Measurements from ENCODE around the gene NCKAP5.

NCKAP5 gene

DNA sequence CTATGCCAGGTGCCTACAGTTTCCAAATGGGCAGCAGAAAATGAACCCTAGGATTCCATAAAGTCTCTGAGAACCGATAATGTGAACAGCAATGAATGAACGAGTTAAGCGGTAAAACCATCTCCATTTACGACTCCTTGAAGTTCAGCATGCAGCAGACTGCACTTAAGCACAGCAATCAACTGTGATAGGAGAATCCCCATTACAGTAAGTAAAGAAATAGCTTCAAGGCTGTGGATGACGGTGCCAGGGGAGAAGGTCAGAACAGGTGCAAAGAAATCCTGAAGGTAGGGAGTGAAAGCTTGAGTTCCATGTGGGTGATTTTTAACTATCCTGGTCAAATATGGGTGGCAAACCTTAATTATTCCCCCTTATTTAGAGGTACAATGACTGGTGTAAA lies 444.4 kb downstream of the NCKAP5 start:
- no peaks in the 10 kb centered on the region for H3K36me3 ChIP-seq (ENCODE audit: control insufficient read depth in 1 of 2, insufficient read depth in 2 of 2, low read depth in 1 of 2, low read length in 2 of 2)
- no peak overlapping the region for H2BK15ac ChIP-seq (ENCODE audit: low read depth, poor library complexity, severe bottlenecking)
- no peak overlapping the region for H3K4me3 ChIP-seq (ENCODE audit: insufficient read depth in 1 of 2, low read depth in 1 of 2, low read length in 2 of 2)
- no peak overlapping the region for H4K91ac ChIP-seq (ENCODE audit: low read length)
- H3K9ac ChIP-seq (ENCODE audit: low read length), result no peak overlapping the region
- no peak overlapping the region for H2BK12ac ChIP-seq (ENCODE audit: low read length in 2 of 2)
- no peaks in the 10 kb centered on the region for H3K27me3 ChIP-seq (ENCODE audit: control insufficient read depth in 1 of 2, insufficient read depth in 1 of 2, low read length in 2 of 2)
- no peaks in the 10 kb centered on the region for H3K79me1 ChIP-seq (replicated peaks; ENCODE audit: low read length, poor library complexity, severe bottlenecking)
- H3K27ac ChIP-seq (ENCODE audit: low read length, poor library complexity, severe bottlenecking), result no peak overlapping the region
- H3K4me1 ChIP-seq (ENCODE audit: control insufficient read depth, insufficient read depth, low read depth, low read length), result no peaks in the 10 kb centered on the region
- no peaks in the 10 kb centered on the region for H3K9me3 ChIP-seq (ENCODE audit: control insufficient read depth, low read length)
- no peak overlapping the region for H4K8ac ChIP-seq (ENCODE audit: low read length)
- 62% methylated on average over 5 of the region's 5 CpGs for WGBS
- no peak overlapping the region for H2BK5ac ChIP-seq (ENCODE audit: low read depth, low read length, poor library complexity, severe bottlenecking)
- no peak overlapping the region for H3K23ac ChIP-seq (ENCODE audit: low read length in 2 of 2)
- no peak overlapping the region for H2AK5ac ChIP-seq (ENCODE audit: low read length, severe bottlenecking)
- no peak for DNase-seq
- no peak overlapping the region for H3K4me2 ChIP-seq (ENCODE audit: low read length, poor library complexity, severe bottlenecking)
- no peak overlapping the region for H3K4ac ChIP-seq (ENCODE audit: low read depth in 1 of 2, low read length in 2 of 2)
- no peak overlapping the region for H2AFZ ChIP-seq (ENCODE audit: low read depth, low read length)
- H3K14ac ChIP-seq (ENCODE audit: low read length in 2 of 2), result no peak overlapping the region
- no peak overlapping the region for H3K18ac ChIP-seq (ENCODE audit: low read depth in 1 of 2, low read length in 2 of 2)
- no peak overlapping the region for H2BK120ac ChIP-seq (ENCODE audit: low read depth, low read length)

DNA sequence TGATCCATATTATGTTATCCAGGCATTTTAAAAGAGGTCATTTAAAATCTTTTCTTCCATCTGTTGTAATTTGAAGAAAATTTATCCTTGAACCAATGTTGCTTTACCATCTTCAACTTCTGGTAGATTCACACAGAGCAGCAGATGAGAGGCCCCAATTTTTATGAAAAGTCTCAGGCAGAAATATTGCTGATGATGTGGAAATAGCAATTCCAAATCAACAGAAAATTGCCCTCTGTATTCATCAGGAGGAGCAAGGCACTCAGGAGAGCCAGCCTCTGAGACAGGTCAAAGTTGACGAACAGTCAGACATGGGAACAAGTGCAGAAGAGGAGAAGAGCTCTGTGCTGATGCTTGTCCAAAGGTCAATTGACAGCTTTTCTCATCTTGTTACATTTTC lies 444.9 kb downstream of the NCKAP5 start:
- H3K14ac ChIP-seq (ENCODE audit: low read length in 2 of 2), result no peak overlapping the region
- H3K9ac ChIP-seq (ENCODE audit: low read length), result no peak overlapping the region
- no peak overlapping the region for H2BK12ac ChIP-seq (ENCODE audit: low read length in 2 of 2)
- no peak overlapping the region for H2BK5ac ChIP-seq (ENCODE audit: low read depth, low read length, poor library complexity, severe bottlenecking)
- H3K9me3 ChIP-seq (ENCODE audit: control insufficient read depth, low read length), result no peaks in the 10 kb centered on the region
- H3K18ac ChIP-seq (ENCODE audit: low read depth in 1 of 2, low read length in 2 of 2), result no peak overlapping the region
- H3K27me3 ChIP-seq (ENCODE audit: control insufficient read depth in 1 of 2, insufficient read depth in 1 of 2, low read length in 2 of 2), result no peaks in the 10 kb centered on the region
- no peaks in the 10 kb centered on the region for H3K79me1 ChIP-seq (replicated peaks; ENCODE audit: low read length, poor library complexity, severe bottlenecking)
- H4K8ac ChIP-seq (ENCODE audit: low read length), result no peak overlapping the region
- H3K4me3 ChIP-seq (ENCODE audit: insufficient read depth in 1 of 2, low read depth in 1 of 2, low read length in 2 of 2), result no peak overlapping the region
- WGBS, result 83% methylated on average over 1 of the region's 1 CpG
- H2BK120ac ChIP-seq (ENCODE audit: low read depth, low read length), result no peak overlapping the region
- H3K4me2 ChIP-seq (ENCODE audit: low read length, poor library complexity, severe bottlenecking), result no peak overlapping the region
- H3K23ac ChIP-seq (ENCODE audit: low read length in 2 of 2), result no peak overlapping the region
- H3K27ac ChIP-seq (ENCODE audit: low read length, poor library complexity, severe bottlenecking), result no peak overlapping the region
- no peak overlapping the region for H3K4ac ChIP-seq (ENCODE audit: low read depth in 1 of 2, low read length in 2 of 2)
- DNase-seq, result no peak
- H2AK5ac ChIP-seq (ENCODE audit: low read length, severe bottlenecking), result no peak overlapping the region
- H3K4me1 ChIP-seq (ENCODE audit: control insufficient read depth, insufficient read depth, low read depth, low read length), result no peaks in the 10 kb centered on the region
- no peaks in the 10 kb centered on the region for H3K36me3 ChIP-seq (ENCODE audit: control insufficient read depth in 1 of 2, insufficient read depth in 2 of 2, low read depth in 1 of 2, low read length in 2 of 2)
- no peak overlapping the region for H4K91ac ChIP-seq (ENCODE audit: low read length)
- H2AFZ ChIP-seq (ENCODE audit: low read depth, low read length), result no peak overlapping the region
- no peak overlapping the region for H2BK15ac ChIP-seq (ENCODE audit: low read depth, poor library complexity, severe bottlenecking)

DNA sequence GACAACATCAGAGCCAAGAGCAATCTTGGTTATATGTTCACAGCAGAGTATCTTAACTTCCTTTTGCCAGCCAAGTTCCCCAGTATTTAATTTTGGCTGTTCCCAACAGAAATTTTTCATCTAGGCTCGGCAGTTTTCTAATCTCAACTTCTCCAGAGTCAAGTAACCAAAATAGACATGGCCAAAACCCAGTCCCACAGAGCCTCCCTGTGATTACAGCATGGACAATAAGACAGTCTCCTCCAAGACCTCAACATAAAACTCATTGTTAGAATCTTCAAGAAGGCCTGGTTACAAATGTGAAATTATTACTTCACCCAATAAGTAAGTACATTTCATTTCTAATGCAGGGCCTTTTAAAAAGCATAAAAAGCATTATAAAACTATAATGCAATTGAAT lies 445.7 kb downstream of the NCKAP5 start:
- H3K27ac ChIP-seq (ENCODE audit: low read length, poor library complexity, severe bottlenecking), result no peak overlapping the region
- no peaks in the 10 kb centered on the region for H3K79me1 ChIP-seq (replicated peaks; ENCODE audit: low read length, poor library complexity, severe bottlenecking)
- H3K9me3 ChIP-seq (ENCODE audit: control insufficient read depth, low read length), result no peaks in the 10 kb centered on the region
- H3K27me3 ChIP-seq (ENCODE audit: control insufficient read depth in 1 of 2, insufficient read depth in 1 of 2, low read length in 2 of 2), result no peaks in the 10 kb centered on the region
- no peak overlapping the region for H3K4me2 ChIP-seq (ENCODE audit: low read length, poor library complexity, severe bottlenecking)
- no peak overlapping the region for H3K18ac ChIP-seq (ENCODE audit: low read depth in 1 of 2, low read length in 2 of 2)
- DNase-seq, result no peak
- no peak overlapping the region for H4K8ac ChIP-seq (ENCODE audit: low read length)
- H3K36me3 ChIP-seq (ENCODE audit: control insufficient read depth in 1 of 2, insufficient read depth in 2 of 2, low read depth in 1 of 2, low read length in 2 of 2), result no peaks in the 10 kb centered on the region
- H2BK12ac ChIP-seq (ENCODE audit: low read length in 2 of 2), result no peak overlapping the region
- H2AFZ ChIP-seq (ENCODE audit: low read depth, low read length), result no peak overlapping the region
- H4K91ac ChIP-seq (ENCODE audit: low read length), result no peak overlapping the region
- H3K14ac ChIP-seq (ENCODE audit: low read length in 2 of 2), result no peak overlapping the region
- no peak overlapping the region for H3K23ac ChIP-seq (ENCODE audit: low read length in 2 of 2)
- no peak overlapping the region for H2BK120ac ChIP-seq (ENCODE audit: low read depth, low read length)
- no peaks in the 10 kb centered on the region for H3K4me1 ChIP-seq (ENCODE audit: control insufficient read depth, insufficient read depth, low read depth, low read length)
- no peak overlapping the region for H2AK5ac ChIP-seq (ENCODE audit: low read length, severe bottlenecking)
- H2BK5ac ChIP-seq (ENCODE audit: low read depth, low read length, poor library complexity, severe bottlenecking), result no peak overlapping the region
- no peak overlapping the region for H3K4me3 ChIP-seq (ENCODE audit: insufficient read depth in 1 of 2, low read depth in 1 of 2, low read length in 2 of 2)
- no peak overlapping the region for H3K9ac ChIP-seq (ENCODE audit: low read length)
- H2BK15ac ChIP-seq (ENCODE audit: low read depth, poor library complexity, severe bottlenecking), result no peak overlapping the region
- no peak overlapping the region for H3K4ac ChIP-seq (ENCODE audit: low read depth in 1 of 2, low read length in 2 of 2)
- WGBS, result 47% methylated on average over 1 of the region's 1 CpG

DNA sequence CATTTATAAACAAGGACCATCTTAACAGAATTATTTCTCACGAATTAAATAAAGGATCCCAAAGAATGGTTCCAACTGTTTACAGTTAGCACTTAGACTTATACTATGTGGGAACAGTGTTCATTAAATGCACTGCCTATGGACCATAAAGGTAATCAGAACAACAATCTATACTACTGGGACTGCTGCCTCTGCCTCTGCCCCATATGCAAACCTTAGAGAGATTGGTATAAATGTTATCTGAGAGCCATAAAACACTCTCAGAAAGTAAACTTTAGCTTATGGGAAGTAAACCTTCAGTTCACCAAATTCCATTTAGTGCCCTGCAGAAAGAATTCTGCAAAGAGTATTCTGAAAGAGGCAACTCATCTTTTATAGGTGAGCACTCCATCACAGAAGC lies 448.0 kb downstream of the NCKAP5 start:
- Histone ChIP-seq H3K27me3 (ENCODE audit: control insufficient read depth in 1 of 2, insufficient read depth in 1 of 2, low read length in 2 of 2) (no peaks in the 10 kb centered on the region), H3K4me1 (ENCODE audit: control insufficient read depth, insufficient read depth, low read depth, low read length) (no peaks in the 10 kb centered on the region), H3K9ac (ENCODE audit: low read length) (no peak overlapping the region), H2BK5ac (ENCODE audit: low read depth, low read length, poor library complexity, severe bottlenecking) (no peak overlapping the region), H3K36me3 (ENCODE audit: control insufficient read depth in 1 of 2, insufficient read depth in 2 of 2, low read depth in 1 of 2, low read length in 2 of 2) (no peaks in the 10 kb centered on the region), H3K79me1 (replicated peaks; ENCODE audit: low read length, poor library complexity, severe bottlenecking) (no peaks in the 10 kb centered on the region), H3K9me3 (ENCODE audit: control insufficient read depth, low read length) (no peaks in the 10 kb centered on the region), H2BK120ac (ENCODE audit: low read depth, low read length) (no peak overlapping the region), H3K27ac (ENCODE audit: low read length, poor library complexity, severe bottlenecking) (no peak overlapping the region), H3K23ac (ENCODE audit: low read length in 2 of 2) (no peak overlapping the region), H3K14ac (ENCODE audit: low read length in 2 of 2) (no peak overlapping the region), H2BK12ac (ENCODE audit: low read length in 2 of 2) (no peak overlapping the region), H2AFZ (ENCODE audit: low read depth, low read length) (no peak overlapping the region), H2AK5ac (ENCODE audit: low read length, severe bottlenecking) (no peak overlapping the region), H3K4ac (ENCODE audit: low read depth in 1 of 2, low read length in 2 of 2) (no peak overlapping the region), H3K4me3 (ENCODE audit: insufficient read depth in 1 of 2, low read depth in 1 of 2, low read length in 2 of 2) (no peak overlapping the region), H4K91ac (ENCODE audit: low read length) (no peak overlapping the region), H3K4me2 (ENCODE audit: low read length, poor library complexity, severe bottlenecking) (no peak overlapping the region), H2BK15ac (ENCODE audit: low read depth, poor library complexity, severe bottlenecking) (no peak overlapping the region), H4K8ac (ENCODE audit: low read length) (no peak overlapping the region), H3K18ac (ENCODE audit: low read depth in 1 of 2, low read length in 2 of 2) (no peak overlapping the region)
- DNase-seq, result no peak
- WGBS, result no CpG with 5 or more reads among the region's 1 CpG
